Natural killer cell (primary cell): Measurements from ENCODE around the gene GKN1. TPM values are rescaled to one million over a fixed set of nuclear protein-coding genes. Genes with fewer than 3 reads are reported as not detected.

Experiments used
- ATAC-seq, 3 donors: fragments of 150-1000 bp in 2 of 3; fragments of 200-7000 bp in 1 of 3; cut with Tn5 transposase; 1 replicate in 1 of 3; 2 replicates in 2 of 3; pipeline ENCODE4 v1.10.0; 2021; ENCODE audit warnings: mild to moderate bottlenecking in 2 of 3, moderate library complexity in 2 of 3
- DNase-seq, 2 donors: peaks; one replicate each; pipeline versions ENCODE4 v3.0.0 to v3.0.0-alpha.2; 2013 to 2021; ENCODE audit warnings: mixed read lengths in 1 of 2
- H3K27ac ChIP-seq: one replicate; pipeline ENCODE4 v1.5.1; 2013; ENCODE audit warnings: mild to moderate bottlenecking, low read length
- H3K27me3 ChIP-seq: one replicate; pipeline ENCODE4 v1.6.1; 2013; ENCODE audit warnings: low read length; ENCODE audit not compliant: control insufficient read depth, insufficient read depth
- H3K36me3 ChIP-seq: one replicate; pipeline ENCODE4 v1.6.1; 2013; ENCODE audit warnings: low read length; ENCODE audit not compliant: control insufficient read depth, insufficient read depth
- H3K4me1 ChIP-seq: one replicate; pipeline ENCODE4 v1.6.1; 2013; ENCODE audit warnings: low read length; ENCODE audit not compliant: control insufficient read depth, insufficient read depth
- H3K4me3 ChIP-seq: one replicate; pipeline ENCODE4 v1.5.1; 2013; ENCODE audit warnings: low read length
- H3K9me3 ChIP-seq: one replicate; pipeline ENCODE4 v1.6.1; 2013; ENCODE audit warnings: low read length; ENCODE audit not compliant: control insufficient read depth, insufficient read depth
- H3K27ac Mint-ChIP-seq, 2 donors: one replicate each; pipeline ENCODE4 v1.8.0; 2022; ENCODE audit warnings: mild to moderate bottlenecking in 2 of 2, mixed read lengths in 2 of 2, moderate library complexity in 1 of 2
- H3K27me3 Mint-ChIP-seq, 2 donors: one replicate each; pipeline ENCODE4 v1.8.0; 2022; ENCODE audit warnings: low read depth in 2 of 2, mixed read lengths in 2 of 2
- H3K36me3 Mint-ChIP-seq: one replicate; pipeline ENCODE4 v1.8.0; 2022; ENCODE audit warnings: mixed read lengths
- H3K4me1 Mint-ChIP-seq, 2 donors: one replicate each; pipeline ENCODE4 v1.8.0; 2022; ENCODE audit warnings: mixed read lengths in 2 of 2
- H3K4me3 Mint-ChIP-seq: one replicate; pipeline ENCODE4 v1.8.0; 2022; ENCODE audit warnings: mild to moderate bottlenecking, moderate library complexity, mixed read lengths
- H3K9me3 Mint-ChIP-seq, 2 donors: one replicate each; pipeline ENCODE4 v1.8.0; 2022; ENCODE audit warnings: mixed read lengths in 2 of 2
- WGBS: methylation state at CpG from one replicate; pipeline ENCODE4 v1.1.7; 2013; ENCODE audit warnings: missing lambda C conversion rate; ENCODE audit not compliant: insufficient coverage; 5-methylcytosine and 5-hydroxymethylcytosine counted together
- intact Hi-C: fragments of 100-400 bp; cut with micrococcal nuclease; formaldehyde crosslinking; loops from one replicate; pipeline ENCODE4 v1.14.2; 2022
- total RNA-seq, 4 donors: library from RNA; stranded (reverse); fragments of 120-200 nt in 1 of 4; gene quantifications; one replicate each; pipeline versions ENCODE4 v1.2.3 to v1.2.4, GENCODE V29; 2013 to 2022
- TF ChIP-seq, protein P1 (sequence below): fragments of 200-600 bp; IDR thresholded peaks from one replicate; pipeline ENCODE4 v1.8.0; 2022; ENCODE audit warnings: antibody characterized with exemption

GKN1 gene
- total RNA-seq, 3 donors from 2014 or later (not counting 1 experiment from before 2014, with no cell fraction given) = not detected

DNA sequence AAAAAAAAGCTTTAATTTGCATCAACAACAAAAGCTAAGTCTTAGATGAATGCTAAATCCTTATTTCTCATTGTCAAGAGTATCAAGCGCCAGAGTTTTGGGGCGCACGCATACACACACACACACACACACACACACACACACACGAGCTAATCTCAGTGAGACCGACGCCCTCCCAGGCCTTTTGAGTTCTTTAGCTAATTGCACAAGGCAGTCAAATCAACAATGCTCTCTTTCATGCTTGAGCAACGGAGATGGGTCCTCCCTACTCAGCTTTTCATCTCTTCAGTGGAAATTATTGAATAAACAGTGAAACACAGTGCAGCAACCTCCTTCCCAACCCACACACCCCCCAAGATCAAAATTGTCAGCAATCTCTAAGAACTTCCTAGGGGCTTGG, 19.2 kb downstream of the GKN1 start:
- Mint-ChIP-seq H3K4me3 (no peak overlapping the region), H3K36me3 (no peaks in the 10 kb centered on the region), H3K4me1 (no peaks in the 10 kb centered on the region), H3K9me3 (no peaks in the 10 kb centered on the region), H3K27me3 (peaks cover 11 to 45% of the 10 kb centered on the region in 2 donors), H3K27ac (no peak overlapping the region)
- Histone ChIP-seq H3K27ac (no peak overlapping the region), H3K36me3 (no peaks in the 10 kb centered on the region), H3K9me3 (no peaks in the 10 kb centered on the region), H3K27me3 (no peaks in the 10 kb centered on the region), H3K4me3 (no peak overlapping the region), H3K4me1 (no peaks in the 10 kb centered on the region)
- TF ChIP-seq, protein P1, sequence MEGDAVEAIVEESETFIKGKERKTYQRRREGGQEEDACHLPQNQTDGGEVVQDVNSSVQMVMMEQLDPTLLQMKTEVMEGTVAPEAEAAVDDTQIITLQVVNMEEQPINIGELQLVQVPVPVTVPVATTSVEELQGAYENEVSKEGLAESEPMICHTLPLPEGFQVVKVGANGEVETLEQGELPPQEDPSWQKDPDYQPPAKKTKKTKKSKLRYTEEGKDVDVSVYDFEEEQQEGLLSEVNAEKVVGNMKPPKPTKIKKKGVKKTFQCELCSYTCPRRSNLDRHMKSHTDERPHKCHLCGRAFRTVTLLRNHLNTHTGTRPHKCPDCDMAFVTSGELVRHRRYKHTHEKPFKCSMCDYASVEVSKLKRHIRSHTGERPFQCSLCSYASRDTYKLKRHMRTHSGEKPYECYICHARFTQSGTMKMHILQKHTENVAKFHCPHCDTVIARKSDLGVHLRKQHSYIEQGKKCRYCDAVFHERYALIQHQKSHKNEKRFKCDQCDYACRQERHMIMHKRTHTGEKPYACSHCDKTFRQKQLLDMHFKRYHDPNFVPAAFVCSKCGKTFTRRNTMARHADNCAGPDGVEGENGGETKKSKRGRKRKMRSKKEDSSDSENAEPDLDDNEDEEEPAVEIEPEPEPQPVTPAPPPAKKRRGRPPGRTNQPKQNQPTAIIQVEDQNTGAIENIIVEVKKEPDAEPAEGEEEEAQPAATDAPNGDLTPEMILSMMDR = no peak
- intact Hi-C loops = no loop called here
- DNase-seq (no peak), ATAC-seq (no peak)
- 89% methylated on average over 7 of the region's 7 CpGs for WGBS

DNA sequence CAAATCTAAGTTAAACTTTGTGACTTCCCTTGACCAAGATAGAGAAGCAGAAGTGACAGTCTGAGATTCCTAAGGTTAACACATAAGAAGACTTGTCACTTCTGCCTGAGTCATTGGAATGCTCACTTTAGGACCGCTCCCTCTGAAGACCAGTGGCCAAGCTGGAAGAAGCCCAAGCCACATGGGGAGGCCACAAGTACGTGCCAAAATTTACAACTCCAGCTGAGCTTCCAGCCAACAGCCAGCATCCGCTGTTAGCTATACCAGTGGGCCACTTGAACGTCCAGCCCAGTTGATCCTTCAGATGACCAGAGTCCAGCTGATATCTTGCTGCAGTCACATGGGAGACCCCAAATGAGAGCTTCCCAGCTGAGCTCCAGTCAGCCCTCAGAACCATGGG, 20.4 kb downstream of the GKN1 start:
- H3K36me3 ChIP-seq = no peaks in the 10 kb centered on the region
- H3K27me3 ChIP-seq = no peaks in the 10 kb centered on the region
- intact Hi-C loops = no loop called here
- no peaks in the 10 kb centered on the region for H3K4me1 Mint-ChIP-seq
- WGBS = 85% methylated on average over 4 of the region's 4 CpGs
- TF ChIP-seq, protein P1 = no peak
- peaks cover 18 to 46% of the 10 kb centered on the region in 2 donors for H3K27me3 Mint-ChIP-seq
- H3K4me1 ChIP-seq = no peaks in the 10 kb centered on the region
- H3K27ac ChIP-seq = no peak overlapping the region
- no peak overlapping the region for H3K4me3 ChIP-seq
- H3K36me3 Mint-ChIP-seq = no peaks in the 10 kb centered on the region
- H3K9me3 ChIP-seq = no peaks in the 10 kb centered on the region
- H3K4me3 Mint-ChIP-seq = no peak overlapping the region
- no peak overlapping the region for H3K27ac Mint-ChIP-seq
- DNase-seq (no peak), ATAC-seq (no peak)
- H3K9me3 Mint-ChIP-seq = no peaks in the 10 kb centered on the region

DNA sequence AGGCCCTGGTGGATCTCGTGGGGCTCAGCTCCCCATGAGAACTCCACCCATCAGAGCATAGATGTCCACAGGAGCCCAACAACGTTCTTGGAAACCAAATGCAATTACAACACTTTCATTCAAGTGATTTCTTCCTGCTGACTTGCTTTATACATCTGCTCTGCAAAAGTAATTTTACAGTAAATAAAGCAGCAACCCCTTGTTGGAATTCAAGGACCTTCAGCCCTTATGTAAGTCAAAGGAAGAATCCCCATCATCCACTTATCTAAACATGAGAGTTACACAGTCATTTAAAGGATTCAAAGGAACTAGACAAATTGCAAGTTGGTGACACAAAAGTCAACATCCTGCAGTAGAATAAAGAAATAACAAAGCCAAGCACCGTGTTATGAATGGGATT, 21.5 kb downstream of the GKN1 start:
- H3K27ac ChIP-seq = no peak overlapping the region
- WGBS = 62% methylated on average over 3 of the region's 3 CpGs
- H3K4me3 ChIP-seq = no peak overlapping the region
- no peaks in the 10 kb centered on the region for H3K36me3 ChIP-seq
- H3K9me3 ChIP-seq = no peaks in the 10 kb centered on the region
- Mint-ChIP-seq H3K36me3 (no peaks in the 10 kb centered on the region), H3K27ac (no peak overlapping the region), H3K27me3 (peaks cover 14 to 48% of the 10 kb centered on the region in 2 donors), H3K9me3 (no peaks in the 10 kb centered on the region), H3K4me1 (no peaks in the 10 kb centered on the region), H3K4me3 (no peak overlapping the region)
- no peaks in the 10 kb centered on the region for H3K4me1 ChIP-seq
- ATAC-seq = no peak
- H3K27me3 ChIP-seq = no peaks in the 10 kb centered on the region
- intact Hi-C loops = no loop called here
- no peak for DNase-seq
- TF ChIP-seq, protein P1 = no peak

DNA sequence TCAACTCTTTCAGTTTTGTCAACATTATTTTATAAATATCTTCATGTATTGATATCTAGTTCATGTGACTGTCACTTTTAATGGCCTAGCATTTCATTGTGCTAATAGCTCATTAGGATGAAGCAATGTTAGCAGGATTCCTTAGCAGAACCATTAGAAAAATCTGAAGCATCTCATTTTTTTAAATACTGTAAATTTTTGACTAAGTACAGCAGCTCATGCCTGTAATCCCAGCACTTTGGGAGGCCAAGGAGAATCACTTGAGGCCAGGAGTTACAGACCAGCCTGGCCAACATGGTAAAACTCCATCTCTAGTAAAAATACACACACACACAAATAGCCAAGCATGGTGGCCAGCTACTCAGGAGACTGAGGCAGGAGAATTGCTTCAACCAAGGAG, 23.0 kb downstream of the GKN1 start:
- Histone ChIP-seq H3K4me1 (no peaks in the 10 kb centered on the region), H3K4me3 (no peak overlapping the region), H3K36me3 (no peaks in the 10 kb centered on the region), H3K27me3 (no peaks in the 10 kb centered on the region), H3K27ac (no peak overlapping the region), H3K9me3 (no peaks in the 10 kb centered on the region)
- no peaks in the 10 kb centered on the region for H3K4me1 Mint-ChIP-seq
- H3K27me3 Mint-ChIP-seq = peaks cover 22 to 54% of the 10 kb centered on the region in 2 donors
- no peak for DNase-seq
- no peaks in the 10 kb centered on the region for H3K9me3 Mint-ChIP-seq
- intact Hi-C loops = no loop called here
- TF ChIP-seq, protein P1 = no peak
- ATAC-seq = no peak
- H3K36me3 Mint-ChIP-seq = peaks cover 4% of the 10 kb centered on the region
- H3K27ac Mint-ChIP-seq = no peak overlapping the region
- no peak overlapping the region for H3K4me3 Mint-ChIP-seq
